Endothelial cell of umbilical vein (primary cell): ENCODE results near the gene GPR107.

Experiments
- CTCF ChIP-seq, 2 donors: IDR thresholded peaks; 1 replicate in 1 of 2; 2 replicates in 1 of 2; pipeline ENCODE4 v1.5.1; 2011; ENCODE audit warnings: low read length in 2 of 2, mild to moderate bottlenecking in 2 of 2, moderate library complexity in 2 of 2, control low read depth in 1 of 2, inconsistent platforms in 1 of 2, low read depth in 1 of 2; ENCODE audit not compliant: insufficient read depth in 1 of 2; ENCODE audit errors: extremely low read depth in 1 of 2
- EZH2 ChIP-seq: IDR thresholded peaks from 2 replicates; pipeline ENCODE4 v1.6.1; 2012; ENCODE audit warnings: borderline replicate concordance, low read depth, mild to moderate bottlenecking, moderate library complexity, low read length, inconsistent platforms; ENCODE audit not compliant: severe bottlenecking
- GATA2 ChIP-seq: IDR thresholded peaks from 2 replicates; pipeline ENCODE4 v1.7.0; 2011; ENCODE audit warnings: low read depth, mild to moderate bottlenecking, moderate library complexity, mixed read lengths, low read length; ENCODE audit not compliant: insufficient read length, insufficient read depth
- JUN ChIP-seq: IDR thresholded peaks from 2 replicates; pipeline ENCODE4 v1.6.1; 2011; ENCODE audit warnings: borderline replicate concordance, low read depth; ENCODE audit not compliant: insufficient read length, insufficient read depth
- MAX ChIP-seq: IDR thresholded peaks from 2 replicates; pipeline ENCODE4 v1.6.1; 2011; ENCODE audit not compliant: insufficient read depth, insufficient read length
- MYC ChIP-seq: IDR thresholded peaks from one replicate; pipeline ENCODE4 v1.6.1; 2011; ENCODE audit warnings: mild to moderate bottlenecking, low read depth, low read length
- POLR2A ChIP-seq: IDR thresholded peaks from 2 replicates; pipeline ENCODE4 v1.6.1; 2012; ENCODE audit warnings: low read depth, mild to moderate bottlenecking, control low read depth, low read length
- POLR2AphosphoS5 ChIP-seq: IDR thresholded peaks from 2 replicates; pipeline ENCODE4 v1.6.1; 2012; ENCODE audit warnings: low read depth, mild to moderate bottlenecking, control low read depth, low read length, moderate library complexity; ENCODE audit not compliant: insufficient read depth

GRCh38 chr9:130020618-130021017 is 33.1 kb upstream of the GPR107 start:
- no peak for TF ChIP-seq CTCF (IDR thresholded peaks at IDR 0.05; ENCODE audit: extremely low read depth in 1 of 2, insufficient read depth in 1 of 2, low read depth in 1 of 2, low read length in 2 of 2)
- TF ChIP-seq JUN = no peak
- TF ChIP-seq POLR2AphosphoS5 = no peak
- no peak for TF ChIP-seq EZH2
- TF ChIP-seq MYC = no peak
- no peak for TF ChIP-seq POLR2A
- no peak for TF ChIP-seq GATA2
- no peak for TF ChIP-seq MAX
